GM21723 (cell line): ENCODE results near the gene SPIRE1.

Experiments used
- ATAC-seq: cut with Tn5 transposase; IDR thresholded peaks from one replicate; pipeline ENCODE4 v1.9.1; 2021; ENCODE audit warnings: mild to moderate bottlenecking, moderate library complexity; ENCODE audit not compliant: unreplicated experiment

The SPIRE1 gene

GRCh38 chr18:12455496-12455895 lies 202.4 kb downstream of the SPIRE1 start:
- ATAC-seq = no peak

- no peak for ATAC-seq
Measured at GRCh38 chr18:12452784-12453183, 205.1 kb downstream of the SPIRE1 start.

DNA sequence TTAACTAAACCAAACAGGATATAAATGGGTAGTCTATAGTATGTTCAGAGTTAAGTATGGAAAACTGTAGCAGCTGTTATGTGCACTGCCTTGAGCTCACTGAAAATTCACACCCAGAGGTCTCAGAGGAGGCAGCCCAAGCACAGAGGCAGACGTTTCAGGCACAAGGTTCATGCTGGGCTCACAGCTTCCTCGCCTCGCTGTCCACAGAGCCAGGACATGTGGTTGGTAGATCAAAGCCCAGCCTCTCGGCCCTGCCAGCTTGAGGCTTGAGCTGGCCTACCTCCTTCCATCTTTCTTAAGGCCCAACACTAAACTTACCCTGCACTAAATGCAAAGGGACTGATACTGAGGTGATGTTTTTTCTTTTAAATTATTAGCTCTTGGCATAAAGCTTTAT lies 206.5 kb downstream of the SPIRE1 start:
- ATAC-seq = no peak

DNA sequence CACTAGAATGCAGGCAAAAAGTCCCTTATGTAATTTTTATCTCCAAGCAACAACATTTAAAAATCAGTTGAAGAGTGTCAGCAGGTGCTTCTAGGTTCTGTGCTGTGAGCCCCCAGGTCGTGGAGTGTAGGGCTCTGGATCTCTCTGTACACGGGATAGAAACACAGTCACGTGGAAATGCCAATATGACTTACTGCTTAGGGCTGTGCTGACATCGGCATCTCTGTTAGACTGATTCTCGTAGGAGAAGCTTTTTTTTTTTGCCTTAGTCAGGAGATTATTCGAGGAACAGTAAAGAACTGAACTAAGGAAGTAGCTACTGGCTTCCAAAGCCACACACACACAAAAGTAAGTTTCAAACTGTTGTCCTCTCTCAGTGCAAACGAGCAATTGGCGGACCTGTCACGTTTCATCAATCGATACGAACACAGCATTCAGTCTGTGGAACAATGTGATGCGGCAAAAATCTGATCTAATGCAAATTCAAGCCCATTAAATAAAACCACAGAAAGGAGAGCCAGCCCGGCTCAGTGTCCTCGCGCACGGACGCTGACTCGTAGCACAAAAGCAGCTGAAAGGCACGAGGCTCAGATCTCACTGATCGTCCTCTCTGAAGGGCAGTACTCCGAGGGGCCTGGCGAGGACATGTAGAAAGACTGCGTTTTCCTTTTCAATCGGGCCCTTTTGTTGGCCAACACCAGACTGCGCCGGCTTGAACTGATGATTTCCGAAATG lies 208.7 kb downstream of the SPIRE1 start:
- ATAC-seq = no peak

GRCh38 chr18:12445554-12445953 lies 212.4 kb downstream of the SPIRE1 start:
- ATAC-seq = no peak

GRCh38 chr18:12443551-12443950 lies 214.4 kb downstream of the SPIRE1 start:
- ATAC-seq = no peak

DNA sequence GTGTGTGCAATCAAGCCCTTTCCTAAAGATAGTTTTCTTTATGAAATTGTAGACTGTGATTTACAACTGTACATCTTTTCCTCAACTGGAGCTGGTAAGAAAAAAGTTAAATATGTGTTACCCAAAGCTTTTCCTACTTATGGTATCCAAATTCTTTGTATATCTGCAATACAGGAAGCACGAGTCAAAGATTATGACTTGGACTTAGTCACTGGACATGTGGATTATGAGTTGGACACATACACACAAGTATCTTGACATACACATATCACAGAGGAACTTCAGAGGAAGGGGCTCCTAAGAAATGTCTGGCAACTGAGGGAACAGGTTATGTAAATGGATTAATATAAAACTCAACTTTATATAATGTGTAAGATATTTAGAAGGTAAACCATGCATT lies 215.0 kb downstream of the SPIRE1 start:
- no peak for ATAC-seq

DNA sequence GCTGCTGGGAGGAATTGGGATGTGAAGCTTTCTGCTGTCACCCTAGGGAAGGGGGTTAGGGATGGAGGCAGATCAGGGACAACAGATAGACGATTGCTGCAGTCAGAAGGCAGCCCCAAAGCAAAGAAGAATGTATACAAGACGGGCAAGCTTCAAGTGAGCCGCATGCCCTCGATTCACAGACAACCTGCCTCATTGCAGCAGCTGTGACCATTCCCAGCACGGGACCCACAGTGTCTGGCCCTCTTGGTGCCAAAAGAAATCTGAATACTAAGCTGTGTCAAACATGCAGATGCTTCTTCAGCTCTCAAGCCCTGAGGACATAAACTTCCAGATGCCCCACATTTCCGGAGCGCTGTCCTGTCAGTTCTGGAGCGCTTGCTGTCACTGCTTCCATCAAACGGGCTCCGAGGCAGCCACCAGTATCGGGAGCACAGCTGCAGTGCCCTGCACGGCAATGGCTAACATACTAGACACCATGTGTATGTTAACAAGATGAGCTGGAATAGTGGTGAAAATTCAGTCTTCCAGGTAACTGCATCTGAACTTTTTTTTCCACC lies 216.4 kb downstream of the SPIRE1 start:
- ATAC-seq = no peak

GRCh38 chr18:12438257-12438656 lies 219.7 kb downstream of the SPIRE1 start:
- no peak for ATAC-seq

- ATAC-seq = no peak
Measured at GRCh38 chr18:12435867-12436266, 222.0 kb downstream of the SPIRE1 start.

- ATAC-seq = no peak
Measured at GRCh38 chr18:12434541-12434929, 223.4 kb downstream of the SPIRE1 start.

GRCh38 chr18:12433829-12434540 lies 223.9 kb downstream of the SPIRE1 start:
- no peak for ATAC-seq

DNA sequence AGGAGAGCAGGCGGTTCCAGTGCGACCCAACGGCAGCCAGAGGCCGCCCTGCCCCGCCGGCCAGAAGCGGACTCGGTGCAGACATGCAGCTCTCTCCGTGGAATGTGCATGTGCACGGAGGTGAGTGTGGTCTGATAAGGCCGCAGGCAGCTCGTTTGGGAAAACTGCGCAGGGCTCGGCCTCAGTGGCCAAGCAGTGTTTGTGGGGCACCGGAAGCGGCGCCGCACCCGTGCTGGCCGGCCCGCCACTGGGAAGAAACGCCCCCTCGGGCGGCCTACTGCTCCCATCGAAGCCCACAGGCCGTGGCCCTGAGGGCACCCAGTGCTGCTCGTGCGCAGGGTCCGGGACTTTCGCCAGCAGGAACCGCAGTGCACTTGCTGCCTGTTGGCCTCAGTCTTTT lies 225.0 kb downstream of the SPIRE1 start:
- no peak for ATAC-seq

- ATAC-seq = no peak
Measured at GRCh38 chr18:12432196-12432595, 225.7 kb downstream of the SPIRE1 start.

DNA sequence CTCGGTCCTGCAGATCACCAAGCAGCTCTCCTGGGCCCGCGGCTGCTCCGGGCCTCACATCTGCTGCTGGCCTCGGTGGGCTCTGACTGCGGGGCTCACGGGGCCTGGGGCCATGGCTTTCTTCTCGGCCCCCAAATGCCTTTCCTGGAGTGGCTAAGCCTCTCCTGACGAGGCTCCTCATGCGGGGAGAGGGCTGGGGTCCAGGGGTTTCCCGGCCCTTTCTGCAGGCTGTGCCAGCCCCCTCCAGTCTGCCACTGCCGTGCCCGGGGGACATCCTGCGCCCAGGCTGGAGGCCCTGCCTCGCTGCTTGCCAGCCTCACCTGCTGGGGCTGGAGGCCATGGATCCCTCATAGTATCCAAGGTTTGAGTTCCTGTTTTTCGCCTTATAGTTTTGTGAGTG lies 226.3 kb downstream of the SPIRE1 start:
- ATAC-seq = no peak

GRCh38 chr18:12430137-12430990 lies 227.5 kb downstream of the SPIRE1 start:
- ATAC-seq = no peak

DNA sequence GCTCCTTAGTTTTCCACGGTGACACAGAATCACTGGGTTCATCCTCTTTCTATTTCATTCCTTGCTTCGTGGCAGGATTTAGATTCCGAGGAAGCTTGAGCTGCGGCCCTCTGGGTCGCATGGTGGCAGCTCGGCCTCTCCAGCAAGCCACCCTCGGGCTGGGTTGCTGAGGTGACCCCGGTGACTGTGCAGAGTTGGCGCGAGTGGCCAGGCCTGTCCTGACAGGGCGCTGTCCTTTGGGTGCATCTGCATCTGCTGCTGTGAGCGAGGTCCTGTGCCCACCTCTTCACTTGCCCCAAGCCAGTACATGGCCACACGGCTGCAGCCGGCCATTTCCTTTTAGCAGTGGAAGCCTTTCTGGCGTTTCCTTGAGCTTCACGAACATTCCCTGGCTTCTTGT lies 228.4 kb downstream of the SPIRE1 start:
- no peak for ATAC-seq

DNA sequence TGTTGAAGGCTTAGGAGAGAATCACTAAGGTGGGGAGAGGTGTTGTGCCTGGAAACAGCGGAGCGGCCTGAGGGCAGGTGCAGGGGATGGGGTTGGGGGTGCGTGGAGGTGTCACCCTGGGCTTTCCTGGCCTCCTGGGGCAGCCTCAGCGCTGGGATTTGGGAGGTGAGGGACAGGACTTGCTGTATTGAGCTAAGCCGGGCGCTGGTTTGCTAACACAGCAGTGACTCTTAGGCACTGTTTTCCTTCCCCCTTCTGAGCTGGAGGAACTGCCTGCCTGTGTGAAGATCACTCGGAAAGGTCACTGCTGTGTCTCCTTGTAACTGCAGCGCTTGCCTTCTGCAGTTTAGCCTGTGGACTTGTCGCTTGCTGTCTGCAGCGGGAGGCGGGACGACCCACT lies 229.0 kb downstream of the SPIRE1 start:
- no peak for ATAC-seq

- no peak for ATAC-seq
Measured at GRCh38 chr18:12426924-12427323, 231.0 kb downstream of the SPIRE1 start.

DNA sequence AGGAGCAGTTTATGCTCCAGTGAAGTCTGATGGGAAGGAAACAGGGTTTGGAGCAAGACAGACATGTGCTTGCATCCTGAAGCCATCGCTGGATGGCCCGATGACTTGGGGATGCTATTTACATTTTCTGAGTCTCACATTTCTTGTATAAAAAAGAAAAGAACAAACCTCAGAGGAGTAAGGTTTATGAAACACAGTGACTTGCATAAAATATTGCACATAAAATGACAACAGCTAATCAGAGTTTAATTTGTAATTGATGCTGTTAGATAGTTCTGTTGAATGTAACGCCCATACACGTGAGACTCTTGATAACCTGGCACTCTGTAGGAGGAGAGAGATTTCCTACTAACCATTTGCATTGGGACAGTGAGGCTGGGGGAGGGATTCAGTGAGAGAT lies 233.7 kb downstream of the SPIRE1 start:
- no peak for ATAC-seq

DNA sequence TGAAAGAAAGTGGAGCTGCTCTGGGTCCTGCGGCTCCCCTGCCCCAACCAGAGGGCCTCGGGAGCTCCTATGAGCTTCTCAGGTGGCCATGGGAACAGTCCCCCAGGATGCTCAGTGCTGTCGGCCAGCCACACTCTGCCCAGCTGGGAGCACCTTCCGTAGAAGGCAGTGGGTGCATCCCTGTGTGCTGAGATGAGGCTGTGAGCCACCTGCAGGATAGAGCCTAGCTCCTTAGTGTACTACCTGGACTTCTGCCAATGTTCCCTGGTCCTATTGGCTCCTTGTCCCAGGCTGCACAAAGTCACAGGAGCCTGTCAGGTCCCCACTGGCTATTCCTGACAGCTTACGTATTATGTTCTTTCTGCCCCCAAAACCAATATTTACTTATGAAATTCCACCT lies 234.1 kb downstream of the SPIRE1 start:
- no peak for ATAC-seq
